ENCODE measurements around the gene GBP1. TPM values are rescaled to one million over a fixed set of nuclear protein-coding genes. Genes with fewer than 3 reads are reported as not detected.
"Not testable (repeated sequence)": the region's sequence is repeated elsewhere in the genome, so short reads cannot be mapped to it uniquely, and the experiment has no call there.

The GBP1 gene
- total and polyA plus RNA-seq, 8 donors, result 38.7 to 64.3 (median 44.7) TPM

GRCh38 chr1:89041721-89042120 lies 23.3 kb downstream of the GBP1 start:
- Histone ChIP-seq H3K9me3 (peaks cover 0 to 11% of the 10 kb centered on the region in 2 donors), H3K27ac (no peak overlapping the region), H3K4me1 (peaks cover 0 to 6% of the 10 kb centered on the region in 2 donors), H3K4me3 (no peak overlapping the region), H3K27me3 (no peaks in the 10 kb centered on the region), H3K36me3 (peaks cover 0 to 6% of the 10 kb centered on the region in 2 donors)
- intact Hi-C loops (cut with DNase I), result no loop called here
- no peak for DNase-seq
- ATAC-seq, result no peak
- no peak for TF ChIP-seq CTCF (IDR thresholded peaks at IDR 0.05)

GRCh38 chr1:89041119-89041641 lies 23.8 kb downstream of the GBP1 start:
- TF ChIP-seq CTCF (IDR thresholded peaks at IDR 0.05), result no peak
- Histone ChIP-seq H3K27me3 (no peaks in the 10 kb centered on the region), H3K36me3 (peaks cover 0 to 6% of the 10 kb centered on the region in 2 donors), H3K4me3 (no peak overlapping the region), H3K4me1 (peaks cover 0 to 6% of the 10 kb centered on the region in 2 donors), H3K27ac (no peak overlapping the region), H3K9me3 (peaks cover 0 to 11% of the 10 kb centered on the region in 2 donors)
- intact Hi-C loops (cut with DNase I), result no loop called here
- DNase-seq, result no peak
- ATAC-seq, result peak; percentile 49

- H3K27me3 ChIP-seq, result no peaks in the 10 kb centered on the region
- H3K4me3 ChIP-seq, result no peak overlapping the region
- intact Hi-C loops (cut with DNase I), result no loop called here
- H3K9me3 ChIP-seq, result peaks cover 0 to 11% of the 10 kb centered on the region in 2 donors
- no peak overlapping the region for H3K27ac ChIP-seq
- ATAC-seq (no peak), DNase-seq (no peak)
- TF ChIP-seq CTCF (IDR thresholded peaks at IDR 0.05), result no peak
- H3K36me3 ChIP-seq, result peaks cover 0 to 6% of the 10 kb centered on the region in 2 donors
- peaks cover 0 to 6% of the 10 kb centered on the region in 2 donors for H3K4me1 ChIP-seq
Measured at GRCh38 chr1:89040315-89040626, 24.7 kb downstream of the GBP1 start.

- no peak overlapping the region for H3K4me3 ChIP-seq
- ATAC-seq, result no peak
- no peak for TF ChIP-seq CTCF (IDR thresholded peaks at IDR 0.05)
Measured at GRCh38 chr1:89037186-89037585, 27.8 kb downstream of the GBP1 start.

GRCh38 chr1:89035080-89035479 lies 29.9 kb downstream of the GBP1 start:
- no peaks in the 10 kb centered on the region for H3K27me3 ChIP-seq
- no peaks in the 10 kb centered on the region for H3K9me3 ChIP-seq
- no peaks in the 10 kb centered on the region for H3K36me3 ChIP-seq
- intact Hi-C loops (cut with DNase I), result no loop called here
- no peak overlapping the region for H3K27ac ChIP-seq
- DNase-seq (no peak), ATAC-seq (no peak)
- H3K4me1 ChIP-seq, result no peaks in the 10 kb centered on the region
- TF ChIP-seq CTCF (IDR thresholded peaks at IDR 0.05), result no peak
- no peak overlapping the region for H3K4me3 ChIP-seq

More at GRCh38 chr1:89037186-89037585, 27.8 kb downstream of the GBP1 start:
- no peak overlapping the region for H3K27ac ChIP-seq
- H3K27me3 ChIP-seq, result no peaks in the 10 kb centered on the region
- no peaks in the 10 kb centered on the region for H3K36me3 ChIP-seq
- H3K4me1 ChIP-seq, result peaks cover 0 to 6% of the 10 kb centered on the region in 2 donors
- intact Hi-C loops (cut with DNase I), result no loop called here
- H3K9me3 ChIP-seq, result no peaks in the 10 kb centered on the region
- no peak for DNase-seq

GRCh38 chr1:89034004-89034403 lies 31.0 kb downstream of the GBP1 start:
- H3K9me3 ChIP-seq; intact Hi-C loops (cut with DNase I); H3K4me1 ChIP-seq; H3K36me3 ChIP-seq; H3K4me3 ChIP-seq; ATAC-seq; H3K27me3 ChIP-seq; H3K27ac ChIP-seq; DNase-seq: not testable (repeated sequence)

- intact Hi-C loops (cut with DNase I); H3K9me3 ChIP-seq; H3K4me3 ChIP-seq; H3K4me1 ChIP-seq; H3K27ac ChIP-seq; H3K27me3 ChIP-seq; DNase-seq; ATAC-seq; H3K36me3 ChIP-seq: not testable (repeated sequence)
Measured at GRCh38 chr1:89029051-89029450, 36.0 kb downstream of the GBP1 start.

All from left lung (tissue), 10 donors.